Stimulated activated CD4-positive, alpha-beta T cell treated with anti-CD3 and anti-CD28 coated beads, Interleukin-1b, Interleukin-23, amount 100 ng/mL, for 24 hours (primary cell): ENCODE measurements around the gene C1orf159.
A peak's percentile ranks its signal among the peaks of the same experiment; 100 is the strongest.
"Not testable (repeated sequence)": the region's sequence is repeated elsewhere in the genome, so short reads cannot be mapped to it uniquely, and the experiment has no call there.

ENCODE experiments used
- DNase-seq, 4 experiments: peaks; one replicate each; pipeline ENCODE4 v3.0.0-alpha.2; 2020; ENCODE audit warnings: low read depth in 4 of 4, low spot score in 1 of 4

The C1orf159 gene

GRCh38 chr1:1082239-1082775 is 33.6 kb downstream of the C1orf159 start:
- DNase-seq: no peak

DNA sequence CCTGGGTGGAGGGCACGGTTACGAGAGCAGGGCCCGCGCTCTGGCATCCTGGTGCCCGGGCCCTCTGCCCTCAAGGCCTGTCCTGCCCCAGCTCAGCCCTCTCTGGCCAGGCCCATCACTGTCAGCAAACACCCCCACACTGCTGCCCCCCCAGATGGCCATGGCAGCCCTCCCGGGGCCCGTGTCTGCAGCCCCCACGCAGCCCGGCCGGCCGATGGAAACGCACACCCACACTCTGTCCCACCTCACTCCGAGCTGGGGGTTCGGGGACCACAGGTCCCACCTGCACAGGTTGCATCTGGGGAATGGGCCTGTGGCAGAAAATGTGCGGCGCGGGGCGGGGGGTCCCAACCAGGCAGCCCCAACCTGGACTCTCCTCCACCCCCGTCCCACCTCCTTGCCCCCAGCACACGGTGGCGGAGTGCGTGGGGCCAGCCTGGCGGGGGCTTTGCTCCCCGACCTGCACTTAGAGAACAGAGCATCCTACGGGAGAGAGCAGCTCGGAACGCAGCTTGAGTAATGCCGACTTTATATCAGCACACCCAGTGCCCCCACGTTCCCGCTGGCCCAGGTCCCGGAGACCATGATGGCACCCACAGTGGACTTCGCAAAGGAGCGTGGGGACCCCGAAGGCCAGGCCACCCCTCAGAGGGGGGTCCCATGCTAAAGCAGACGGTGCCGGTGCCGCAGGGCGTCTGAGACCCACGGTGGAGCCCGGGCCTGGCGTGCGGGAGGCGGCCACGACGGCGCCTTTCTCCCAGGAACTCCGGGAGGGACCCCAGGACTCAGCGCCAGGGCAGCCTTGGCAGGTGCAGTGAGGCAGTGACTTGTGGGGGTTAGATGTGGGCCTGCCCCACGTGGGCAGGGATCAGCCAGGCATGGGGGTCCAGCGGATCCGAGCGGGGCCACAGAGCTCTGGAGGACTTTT is 34.3 kb downstream of the C1orf159 start:
- no peak for DNase-seq

DNA sequence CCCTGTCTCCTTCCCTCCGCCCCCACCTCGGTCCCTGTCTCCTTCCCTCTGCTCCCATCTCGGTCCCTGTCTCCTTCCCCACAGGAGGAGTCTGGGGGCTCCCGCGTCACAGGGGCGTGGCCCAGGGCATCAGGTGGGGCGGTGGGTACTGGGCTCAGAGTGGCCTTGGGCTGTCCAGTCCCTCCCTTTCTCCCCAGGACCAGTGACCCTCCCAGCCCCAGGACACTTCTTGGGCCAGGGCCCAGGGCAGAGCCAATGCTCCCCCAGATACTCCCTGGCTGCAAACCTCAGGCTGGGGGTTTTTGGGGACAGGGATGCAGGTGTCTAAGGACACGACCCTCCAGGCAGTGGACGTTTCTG is 35.0 kb downstream of the C1orf159 start:
- DNase-seq: no peak

DNA sequence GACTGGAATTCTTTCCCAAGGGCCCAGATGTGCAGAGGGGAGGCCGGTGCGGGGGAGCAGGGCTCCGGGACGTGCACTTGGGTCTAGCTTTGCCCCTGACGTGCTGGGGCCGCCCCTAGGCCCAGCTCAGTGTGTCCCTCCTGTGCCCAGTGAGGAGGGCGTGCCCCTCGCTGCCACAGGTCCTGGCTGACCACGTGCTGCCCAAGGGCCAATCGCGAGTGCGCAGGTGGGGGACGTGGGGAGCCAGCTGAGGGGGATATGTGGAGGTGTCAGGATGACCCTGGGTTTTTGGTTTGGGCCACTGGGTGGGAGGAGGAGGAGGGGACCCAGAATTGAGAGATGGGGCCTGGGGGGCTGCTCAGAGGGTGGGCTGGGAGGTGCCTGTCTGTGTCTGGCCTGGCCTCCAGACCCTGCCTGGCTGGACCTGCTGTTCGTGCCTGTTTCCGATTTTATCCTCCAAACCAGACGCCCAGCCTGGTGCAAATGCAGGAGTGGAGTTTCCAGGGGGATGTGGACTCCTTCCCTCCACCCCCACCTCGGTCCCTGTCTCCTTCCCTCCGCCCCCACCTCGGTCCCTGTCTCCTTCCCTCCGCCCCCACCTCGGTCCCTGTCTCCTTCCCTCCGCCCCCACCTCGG is 35.6 kb downstream of the C1orf159 start:
- no peak for DNase-seq

- DNase-seq: no peak
Measured at GRCh38 chr1:1079408-1080121, 36.3 kb downstream of the C1orf159 start.

DNA sequence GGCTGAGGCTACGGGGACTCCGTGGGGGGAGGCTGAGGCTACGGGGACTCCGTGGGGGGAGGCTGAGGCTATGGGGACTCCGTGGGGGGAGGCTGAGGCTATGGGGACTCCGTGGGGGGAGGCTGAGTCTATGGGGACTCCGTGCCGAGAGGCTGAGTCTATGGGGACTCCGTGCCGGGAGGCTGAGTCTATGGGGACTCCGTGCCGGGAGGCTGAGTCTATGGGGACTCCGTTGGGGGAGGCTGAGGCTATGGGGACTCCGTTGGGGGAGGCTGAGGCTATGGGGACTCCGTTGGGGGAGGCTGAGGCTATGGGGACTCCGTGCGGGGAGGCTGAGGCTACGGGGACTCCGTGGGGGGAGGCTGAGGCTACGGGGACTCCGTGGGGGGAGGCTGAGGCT is 38.5 kb downstream of the C1orf159 start:
- DNase-seq: not testable (repeated sequence)

- DNase-seq: no peak
Measured at GRCh38 chr1:1075148-1075935, 40.5 kb downstream of the C1orf159 start.

- no peak for DNase-seq
Measured at GRCh38 chr1:1074631-1075147, 41.2 kb downstream of the C1orf159 start.

GRCh38 chr1:1073743-1074587 is 41.9 kb downstream of the C1orf159 start, which contains the start of gene RNF223:
Gene RNF223 (minus strand): TSS chr1:1074306. CDS start chr1:1072566, 1,740 bp downstream.
- DNase-seq: no peak

GRCh38 chr1:1072849-1073742 is 42.8 kb downstream of the C1orf159 start:
- no peak for DNase-seq

DNA sequence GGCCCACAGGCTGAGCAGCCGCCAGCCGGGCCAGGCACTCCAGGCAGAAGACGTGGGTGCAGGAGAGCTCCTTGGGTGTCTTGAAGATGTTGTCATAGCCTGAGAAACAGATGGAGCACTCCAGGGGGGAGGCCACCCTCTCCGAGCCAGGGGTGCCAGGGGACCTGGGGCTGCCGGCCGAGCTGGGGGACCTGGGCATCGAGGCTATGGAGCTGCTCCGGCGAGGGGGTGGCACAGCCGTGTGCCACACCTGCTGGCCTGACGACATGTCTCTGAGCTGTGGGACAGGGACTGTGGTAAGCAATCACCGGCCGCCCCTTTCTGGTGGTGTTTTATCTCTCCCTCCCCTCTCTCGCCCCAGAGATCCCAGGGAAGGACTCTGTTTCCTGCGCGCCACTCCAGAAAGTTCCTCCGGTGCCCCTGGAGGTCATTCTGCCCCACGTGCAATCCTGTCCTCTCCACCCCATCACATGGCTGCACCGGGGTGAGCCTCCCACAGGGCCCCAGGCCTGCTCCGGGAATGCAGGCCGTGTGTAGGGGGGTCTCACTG is 43.5 kb downstream of the C1orf159 start:
- DNase-seq: no peak

DNA sequence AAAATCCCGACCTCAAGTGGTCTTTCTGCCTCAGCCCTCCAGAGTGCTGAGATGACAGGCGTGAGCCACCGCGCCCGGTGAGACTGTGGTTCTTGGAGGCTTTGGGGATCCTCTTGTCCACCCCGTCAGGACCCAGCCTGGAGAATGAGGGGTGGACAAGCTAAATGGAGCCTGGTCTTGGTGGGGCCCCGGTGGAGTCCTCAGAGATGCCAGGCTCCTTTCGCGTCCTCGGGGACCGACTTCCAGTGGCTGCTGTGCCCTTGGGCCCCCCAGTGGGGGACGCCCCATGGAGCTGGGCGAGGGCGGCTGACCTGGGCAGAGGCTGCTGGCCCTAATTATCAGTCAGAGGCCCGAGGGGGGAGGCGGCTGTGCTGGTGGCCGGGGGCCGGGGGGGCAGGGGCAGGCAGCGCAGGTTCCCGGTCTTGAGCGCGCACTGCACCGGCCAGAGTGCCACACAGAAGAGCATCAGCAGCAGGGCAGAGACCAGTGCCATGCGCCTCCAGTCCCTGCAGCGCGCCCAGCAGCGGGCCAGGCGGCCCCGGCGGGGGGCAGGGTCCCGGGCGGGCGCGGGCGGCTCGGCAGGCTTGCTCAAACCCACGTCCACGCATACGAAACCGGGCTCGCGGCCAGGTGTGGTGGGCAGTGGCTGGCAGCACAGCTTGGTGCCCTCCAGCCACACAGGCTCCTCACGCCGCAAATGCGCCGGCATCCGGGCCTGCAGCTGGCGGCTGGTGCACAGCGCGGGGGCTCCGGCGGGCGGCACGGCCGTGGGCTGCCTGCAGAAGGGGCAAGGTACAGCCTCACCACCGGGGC is 44.2 kb downstream of the C1orf159 start:
- no peak for DNase-seq

- no peak for DNase-seq
Measured at GRCh38 chr1:1069711-1070676, 45.9 kb downstream of the C1orf159 start.

- DNase-seq: peak; percentile 78 to 93 (median 78)
Measured at GRCh38 chr1:1069056-1069710, 46.7 kb downstream of the C1orf159 start.

GRCh38 chr1:1068517-1069055 is 47.3 kb downstream of the C1orf159 start:
- no peak for DNase-seq
